ENCODE data around the gene BPGM. TPM values are rescaled to one million over a fixed set of nuclear protein-coding genes. Genes with fewer than 3 reads are reported as not detected.

Gene BPGM
- total RNA-seq, 2 donors from 2014 or later = 10.5 to 10.6 TPM

GRCh38 chr7:134627775-134628153, 18.9 kb upstream of the BPGM start:
- no peaks in the 10 kb centered on the region for H3K36me3 ChIP-seq
- intact Hi-C loops (cut with DNase I) = no loop called here
- no peaks in the 10 kb centered on the region for H3K9me3 ChIP-seq
- no peak overlapping the region for H3K27ac ChIP-seq
- TF ChIP-seq CTCF (IDR thresholded peaks at IDR 0.05) = no peak
- no peak for DNase-seq
- H3K4me3 ChIP-seq = no peak overlapping the region
- no peaks in the 10 kb centered on the region for H3K4me1 ChIP-seq
- H3K27me3 ChIP-seq = no peaks in the 10 kb centered on the region
- H3K9ac ChIP-seq (ENCODE audit: low read depth in 2 of 2, low read length in 2 of 2) = no peak overlapping the region

- no peak overlapping the region for H3K27ac ChIP-seq
- no peak for TF ChIP-seq CTCF (IDR thresholded peaks at IDR 0.05)
- intact Hi-C loops (cut with DNase I) = no loop called here
These were observed 17.2 kb upstream of the BPGM start for GRCh38 chr7:134629445-134629844.

GRCh38 chr7:134630237-134630636, 16.4 kb upstream of the BPGM start:
- no peak for TF ChIP-seq CTCF (IDR thresholded peaks at IDR 0.05)

More at GRCh38 chr7:134629445-134629844, 17.2 kb upstream of the BPGM start:
- Histone ChIP-seq H3K27me3 (no peaks in the 10 kb centered on the region), H3K36me3 (no peaks in the 10 kb centered on the region), H3K4me1 (no peaks in the 10 kb centered on the region), H3K9ac (ENCODE audit: low read depth in 2 of 2, low read length in 2 of 2) (no peak overlapping the region), H3K9me3 (no peaks in the 10 kb centered on the region), H3K4me3 (no peak overlapping the region)
- no peak for DNase-seq

GRCh38 chr7:134630893-134631292, 15.8 kb upstream of the BPGM start:
- DNase-seq = no peak
- TF ChIP-seq CTCF (IDR thresholded peaks at IDR 0.05) = no peak
- intact Hi-C loops (cut with DNase I) = loop anchor here (5.0 to 10.0 kb wide), 2 partner anchors 121 to 324 kb away; no protein-coding TSS in a partner anchor

More at GRCh38 chr7:134630237-134630636, 16.4 kb upstream of the BPGM start:
- intact Hi-C loops (cut with DNase I) = loop anchor here (5.0 to 10.0 kb wide), 2 partner anchors 122 to 325 kb away; no protein-coding TSS in a partner anchor
- no peak overlapping the region for H3K4me3 ChIP-seq
- H3K4me1 ChIP-seq = no peaks in the 10 kb centered on the region
- no peak overlapping the region for H3K9ac ChIP-seq (ENCODE audit: low read depth in 2 of 2, low read length in 2 of 2)
- no peaks in the 10 kb centered on the region for H3K9me3 ChIP-seq
- no peak for DNase-seq
- H3K27me3 ChIP-seq = no peaks in the 10 kb centered on the region
- H3K27ac ChIP-seq = no peak overlapping the region
- no peaks in the 10 kb centered on the region for H3K36me3 ChIP-seq

GRCh38 chr7:134632052-134632451, 14.6 kb upstream of the BPGM start:
- Histone ChIP-seq H3K4me3 (no peak overlapping the region), H3K27me3 (no peaks in the 10 kb centered on the region), H3K9me3 (no peaks in the 10 kb centered on the region), H3K9ac (ENCODE audit: low read depth in 2 of 2, low read length in 2 of 2) (no peak overlapping the region), H3K4me1 (no peaks in the 10 kb centered on the region), H3K36me3 (no peaks in the 10 kb centered on the region), H3K27ac (no peak overlapping the region)
- DNase-seq = no peak
- TF ChIP-seq CTCF (IDR thresholded peaks at IDR 0.05) = no peak
- intact Hi-C loops (cut with DNase I) = loop anchor here (5.0 to 10.0 kb wide), 2 partner anchors 120 to 323 kb away; no protein-coding TSS in a partner anchor

More at GRCh38 chr7:134630893-134631292, 15.8 kb upstream of the BPGM start:
- H3K4me1 ChIP-seq = no peaks in the 10 kb centered on the region
- H3K9ac ChIP-seq (ENCODE audit: low read depth in 2 of 2, low read length in 2 of 2) = no peak overlapping the region
- no peaks in the 10 kb centered on the region for H3K36me3 ChIP-seq
- no peaks in the 10 kb centered on the region for H3K27me3 ChIP-seq
- H3K27ac ChIP-seq = no peak overlapping the region
- no peak overlapping the region for H3K4me3 ChIP-seq
- no peaks in the 10 kb centered on the region for H3K9me3 ChIP-seq

All from colonic mucosa (tissue), 4 donors.